Neuronal stem cell (in vitro differentiated cells): ENCODE results near the gene COBLL1.

Source experiments
- DNase-seq: peaks from one replicate; pipeline ENCODE4 v3.0.0-alpha.2; 2013; ENCODE audit warnings: low spot score
- H2AFZ ChIP-seq: one replicate; pipeline ENCODE4 v1.6.1; 2013; ENCODE audit warnings: mild to moderate bottlenecking, low read length, inconsistent platforms
- H2AK5ac ChIP-seq: 2 replicates; pipeline ENCODE4 v1.6.1; 2013; ENCODE audit warnings: low read depth, mild to moderate bottlenecking, inconsistent platforms, low read length, moderate library complexity, mixed read lengths
- H2BK120ac ChIP-seq: 2 replicates; pipeline ENCODE4 v1.6.1; 2013; ENCODE audit warnings: low read depth, mild to moderate bottlenecking, inconsistent platforms, low read length, moderate library complexity, mixed read lengths
- H2BK12ac ChIP-seq: one replicate; pipeline ENCODE4 v1.6.1; 2013; ENCODE audit warnings: low read length, inconsistent platforms
- H2BK15ac ChIP-seq: 2 replicates; pipeline ENCODE4 v1.6.1; 2013; ENCODE audit warnings: mild to moderate bottlenecking, low read length, inconsistent platforms, mixed read lengths
- H2BK5ac ChIP-seq: one replicate; pipeline ENCODE4 v1.6.1; 2013; ENCODE audit warnings: inconsistent platforms, mild to moderate bottlenecking, low read length, moderate library complexity
- H3K14ac ChIP-seq: one replicate; pipeline ENCODE4 v1.6.1; 2013; ENCODE audit warnings: low read length, inconsistent platforms
- H3K18ac ChIP-seq: 2 replicates; pipeline ENCODE4 v1.6.1; 2013; ENCODE audit warnings: low read length, inconsistent platforms
- H3K23ac ChIP-seq: 2 replicates; pipeline ENCODE4 v1.6.1; 2013; ENCODE audit warnings: low read depth, mild to moderate bottlenecking, mixed read lengths, low read length, inconsistent platforms; ENCODE audit not compliant: poor library complexity
- H3K27ac ChIP-seq: replicated peaks from 3 replicates; pipeline ENCODE4 v1.5.1; 2013; ENCODE audit warnings: low read length, inconsistent platforms
- H3K27me3 ChIP-seq, 3 experiments: 2 replicates each; pipeline ENCODE4 v1.6.1; 2013; ENCODE audit warnings: low read length in 3 of 3, mild to moderate bottlenecking in 2 of 3, inconsistent platforms in 1 of 3, low read depth in 1 of 3, mixed read lengths in 1 of 3, moderate library complexity in 1 of 3; ENCODE audit not compliant: control insufficient read depth in 3 of 3, insufficient read depth in 3 of 3
- H3K36me3 ChIP-seq, 2 donors: replicated peaks in 1 of 2; 2 replicates each; pipeline ENCODE4 v1.6.1; 2013; ENCODE audit warnings: low read length in 2 of 2; ENCODE audit not compliant: control insufficient read depth in 2 of 2, insufficient read depth in 2 of 2
- H3K4ac ChIP-seq: 2 replicates; pipeline ENCODE4 v1.6.1; 2013; ENCODE audit warnings: inconsistent platforms, mild to moderate bottlenecking, low read length, moderate library complexity
- H3K4me1 ChIP-seq, 2 donors: 1 replicate in 1 of 2; 2 replicates in 1 of 2; pipeline ENCODE4 v1.6.1; 2013; ENCODE audit warnings: low read length in 2 of 2, low read depth in 1 of 2; ENCODE audit not compliant: control insufficient read depth in 2 of 2, insufficient read depth in 1 of 2
- H3K4me2 ChIP-seq: one replicate; pipeline ENCODE4 v1.6.1; 2013; ENCODE audit warnings: mild to moderate bottlenecking, low read length, inconsistent platforms; ENCODE audit not compliant: insufficient read depth, poor library complexity, severe bottlenecking
- H3K4me3 ChIP-seq, 2 donors: 2 replicates each; pipeline ENCODE4 v1.5.1; 2013; ENCODE audit warnings: low read length in 2 of 2, mild to moderate bottlenecking in 2 of 2, inconsistent platforms in 1 of 2, moderate library complexity in 1 of 2
- H3K79me1 ChIP-seq: one replicate; pipeline ENCODE4 v1.6.1; 2013; ENCODE audit warnings: low read depth, mild to moderate bottlenecking, inconsistent platforms, low read length, moderate library complexity
- H3K9ac ChIP-seq: one replicate; pipeline ENCODE4 v1.6.1; 2013; ENCODE audit warnings: mild to moderate bottlenecking, low read depth, low read length, inconsistent platforms; ENCODE audit not compliant: poor library complexity
- H3K9me3 ChIP-seq, 2 donors: replicated peaks in 1 of 2; 2 replicates each; pipeline versions ENCODE3 to v1.6.1; 2013; ENCODE audit warnings: low read length in 2 of 2, mild to moderate bottlenecking in 2 of 2, inconsistent platforms in 1 of 2, low read depth in 1 of 2, mixed read lengths in 1 of 2, moderate library complexity in 1 of 2; ENCODE audit not compliant: control insufficient read depth in 2 of 2, insufficient read depth in 1 of 2
- H4K8ac ChIP-seq: one replicate; pipeline ENCODE4 v1.6.1; 2013; ENCODE audit warnings: low read depth, mild to moderate bottlenecking, inconsistent platforms, low read length, moderate library complexity
- H4K91ac ChIP-seq: one replicate; pipeline ENCODE4 v1.6.1; 2013; ENCODE audit warnings: low read length, low read depth, mild to moderate bottlenecking, inconsistent platforms; ENCODE audit not compliant: poor library complexity
- WGBS, 2 donors: extraction: QIAGEN DNeasy Blood & Tissue Kit; methylation state at CpG; one replicate each; pipeline ENCODE4 v1.1.7; 2013; ENCODE audit warnings: missing lambda C conversion rate in 2 of 2, mixed read lengths in 1 of 2; ENCODE audit not compliant: insufficient read length in 2 of 2, insufficient replicate concordance in 1 of 2; ENCODE audit errors: extremely low coverage in 2 of 2; 5-methylcytosine and 5-hydroxymethylcytosine counted together

Gene COBLL1

GRCh38 chr2:164882276-164882675, 40.7 kb upstream of the COBLL1 start:
- no peak for DNase-seq
- H4K8ac ChIP-seq = no peak overlapping the region

GRCh38 chr2:164881524-164881923, 39.9 kb upstream of the COBLL1 start:
- Histone ChIP-seq H2BK12ac (no peak overlapping the region), H3K9me3 (no peaks in the 10 kb centered on the region), H2BK15ac (no peak overlapping the region), H4K8ac (no peak overlapping the region), H3K79me1 (no peaks in the 10 kb centered on the region), H2AK5ac (no peak overlapping the region), H3K14ac (no peak overlapping the region), H2BK5ac (no peak overlapping the region), H3K9ac (no peak overlapping the region), H2AFZ (no peak overlapping the region), H3K36me3 (no peaks in the 10 kb centered on the region), H4K91ac (no peak overlapping the region), H3K4me2 (no peak overlapping the region), H3K27ac (no peak overlapping the region), H3K18ac (no peak overlapping the region), H2BK120ac (no peak overlapping the region), H3K4me3 (no peak overlapping the region), H3K4me1 (peaks cover 0 to 11% of the 10 kb centered on the region in 2 donors), H3K23ac (no peak overlapping the region), H3K27me3 (no peaks in the 10 kb centered on the region), H3K4ac (no peak overlapping the region)
- WGBS, 2 donors = no CpG with 5 or more reads among the region's 1 CpG
- DNase-seq = no peak

More at GRCh38 chr2:164882276-164882675, 40.7 kb upstream of the COBLL1 start:
- Histone ChIP-seq H3K4me1 (peaks cover 0 to 11% of the 10 kb centered on the region in 2 donors), H2BK12ac (no peak overlapping the region), H3K23ac (no peak overlapping the region), H3K18ac (no peak overlapping the region), H2BK5ac (no peak overlapping the region), H3K79me1 (no peaks in the 10 kb centered on the region), H3K27ac (no peak overlapping the region), H3K14ac (no peak overlapping the region), H2BK15ac (no peak overlapping the region), H3K27me3 (no peaks in the 10 kb centered on the region), H2AK5ac (no peak overlapping the region), H4K91ac (no peak overlapping the region), H3K9me3 (no peaks in the 10 kb centered on the region), H3K4me2 (no peak overlapping the region), H2AFZ (no peak overlapping the region), H2BK120ac (no peak overlapping the region), H3K36me3 (no peaks in the 10 kb centered on the region), H3K4me3 (no peak overlapping the region), H3K9ac (no peak overlapping the region), H3K4ac (no peak overlapping the region)
- no CpG with 5 or more reads among the region's 9 CpGs for WGBS, 2 donors

DNA sequence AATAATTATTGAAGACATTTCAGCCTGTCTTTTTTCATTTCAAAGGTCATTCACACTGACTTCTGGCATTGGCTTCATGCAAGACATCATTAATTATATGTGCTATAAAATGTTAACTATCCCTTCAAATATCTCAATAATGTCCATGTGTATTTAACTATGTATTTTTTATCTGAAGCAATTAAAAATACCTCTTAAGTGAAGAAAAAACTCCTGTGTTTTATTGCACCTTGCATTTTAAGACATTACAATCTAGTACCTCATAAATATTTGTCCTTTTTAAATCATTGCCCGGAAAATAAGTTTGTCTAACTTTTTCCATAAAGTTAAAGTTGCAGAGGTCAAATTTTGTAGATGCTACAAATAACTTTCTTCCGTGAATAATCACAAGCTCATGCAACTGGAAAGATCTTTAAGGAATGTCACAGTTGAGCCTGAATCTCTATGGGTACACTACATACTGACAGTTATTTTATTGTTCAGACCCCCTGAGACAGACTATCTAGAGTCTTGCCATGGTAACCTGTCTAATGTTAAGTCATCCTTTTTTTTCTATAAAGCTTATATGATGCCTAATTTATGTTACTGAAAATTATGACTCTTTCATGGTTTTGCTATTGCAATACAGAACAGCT, 38.4 kb upstream of the COBLL1 start:
- no CpG with 5 or more reads among the region's 2 CpGs for WGBS, 2 donors
- no peak for DNase-seq
- H2AFZ ChIP-seq = no peak overlapping the region
- H2BK5ac ChIP-seq = no peak overlapping the region
- H2BK12ac ChIP-seq = no peak overlapping the region
- no peak overlapping the region for H3K14ac ChIP-seq
- H3K27me3 ChIP-seq = no peaks in the 10 kb centered on the region
- H3K4ac ChIP-seq = no peak overlapping the region
- peaks cover 0 to 11% of the 10 kb centered on the region in 2 donors for H3K4me1 ChIP-seq
- no peak overlapping the region for H3K4me3 ChIP-seq
- H2BK120ac ChIP-seq = no peak overlapping the region
- no peaks in the 10 kb centered on the region for H3K9me3 ChIP-seq
- no peak overlapping the region for H3K18ac ChIP-seq
- no peak overlapping the region for H4K91ac ChIP-seq
- H2BK15ac ChIP-seq = no peak overlapping the region
- H3K27ac ChIP-seq = no peak overlapping the region
- no peak overlapping the region for H3K9ac ChIP-seq
- no peak overlapping the region for H3K23ac ChIP-seq
- no peaks in the 10 kb centered on the region for H3K36me3 ChIP-seq
- H3K79me1 ChIP-seq = no peaks in the 10 kb centered on the region
- H3K4me2 ChIP-seq = no peak overlapping the region
- H2AK5ac ChIP-seq = no peak overlapping the region
- H4K8ac ChIP-seq = no peak overlapping the region

DNA sequence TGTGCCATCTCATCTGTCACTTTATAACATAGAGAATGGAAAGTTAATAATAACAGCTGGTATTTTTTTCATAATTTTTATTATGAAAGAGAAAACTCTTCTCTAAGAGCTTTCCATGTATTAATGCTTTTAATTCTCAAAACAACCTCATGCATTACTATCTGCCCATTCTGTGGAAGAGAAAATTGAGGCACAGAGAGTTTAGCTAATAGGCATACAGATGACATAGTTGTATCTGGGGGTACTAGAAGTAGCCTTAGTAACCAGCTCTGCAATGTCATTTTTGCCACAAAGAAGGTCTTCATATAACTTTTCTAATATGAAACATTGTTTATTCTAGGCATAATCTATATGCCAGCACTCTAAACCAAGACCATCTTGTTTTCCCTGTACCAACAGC, 36.3 kb upstream of the COBLL1 start:
- Histone ChIP-seq H3K9ac (no peak overlapping the region), H2BK12ac (no peak overlapping the region), H3K9me3 (no peaks in the 10 kb centered on the region), H2AK5ac (no peak overlapping the region), H3K23ac (no peak overlapping the region), H3K36me3 (no peaks in the 10 kb centered on the region), H3K14ac (no peak overlapping the region), H3K27me3 (no peaks in the 10 kb centered on the region), H4K91ac (no peak overlapping the region), H3K4ac (no peak overlapping the region), H3K4me2 (no peak overlapping the region), H3K4me3 (no peak overlapping the region), H2BK120ac (no peak overlapping the region), H2AFZ (no peak overlapping the region), H2BK5ac (no peak overlapping the region), H3K18ac (no peak overlapping the region), H3K27ac (no peak overlapping the region), H2BK15ac (no peak overlapping the region), H3K4me1 (peaks cover 0 to 11% of the 10 kb centered on the region in 2 donors), H3K79me1 (no peaks in the 10 kb centered on the region), H4K8ac (no peak overlapping the region)
- DNase-seq = no peak
